HepG2 (cell line): ENCODE results near the gene MLC1. TPM values are rescaled to one million over a fixed set of nuclear protein-coding genes. Genes with fewer than 3 reads are reported as not detected.

ENCODE experiments used
- ATAC-seq: fragments of 200-7000 bp; cut with Tn5 transposase; 3 replicates; pipeline ENCODE4 v1.9.1; 2020; ENCODE audit warnings: mild to moderate bottlenecking, moderate library complexity
- BruUV-seq: library from RNA; stranded (reverse); fragments of 400-500 nt; replicated peaks from 2 replicates; lab custom pipeline; 2021; lab: Mats Ljungman, UMichigan
- CTCF ChIA-PET: fragments of 300-600 bp; formaldehyde crosslinking; extraction: SDS; loops from one replicate; lab custom pipeline; 2021; ENCODE audit warnings: low total read pairs, inconsistent platforms, low intra/inter-chr PET ratio; lab: Yijun Ruan, JAX
- POLR2A ChIA-PET: fragments of 350-600 bp; sonication (Branson Sonifier 250); formaldehyde crosslinking; loops from one replicate; lab custom pipeline; 2020; ENCODE audit warnings: antibody characterized with exemption, inconsistent platforms; lab: Yijun Ruan, JAX
- DNase-seq: peaks from one replicate; pipeline ENCODE4 v3.0.0-alpha.2; 2015; ENCODE audit warnings: low spot score
- FAIRE-seq: peaks from 3 replicates; lab custom pipeline; 2011; peaks lifted over from hg19 to GRCh38; lab: Jason Lieb, UNC
- H2AFZ ChIP-seq: one replicate; pipeline ENCODE4 v1.6.1; 2011; ENCODE audit warnings: low read length, inconsistent platforms
- H3K27ac ChIP-seq: fragments of 300-600 bp; 3 replicates; pipeline ENCODE4 v1.8.0; 2011; ENCODE audit warnings: mixed run types, mild to moderate bottlenecking, mixed read lengths, low read length, inconsistent platforms; ENCODE audit not compliant: insufficient read depth; ENCODE audit errors: extremely low read length
- H3K27me3 ChIP-seq, 2 experiments: fragments of 200-600 bp in 1 of 2; 2 replicates in 1 of 2; 3 replicates in 1 of 2; pipeline versions ENCODE4 v1.6.0 to v1.8.0; 2011; ENCODE audit warnings: low read length in 2 of 2, mild to moderate bottlenecking in 2 of 2, moderate library complexity in 2 of 2, inconsistent platforms in 1 of 2; ENCODE audit not compliant: insufficient read depth in 2 of 2, control insufficient read depth in 1 of 2
- H3K36me3 ChIP-seq, 2 experiments: fragments of 200-600 bp in 1 of 2; replicated peaks in 1 of 2; 2 replicates in 1 of 2; 3 replicates in 1 of 2; pipeline versions ENCODE4 v1.5.1 to v1.8.0; 2011; ENCODE audit warnings: low read length in 2 of 2, inconsistent platforms in 1 of 2; ENCODE audit not compliant: insufficient read depth in 2 of 2, control insufficient read depth in 1 of 2
- H3K4me1 ChIP-seq: 2 replicates; pipeline ENCODE4 v1.5.1; 2012; ENCODE audit warnings: low read length, inconsistent platforms; ENCODE audit not compliant: insufficient read depth
- H3K4me2 ChIP-seq: 2 replicates; pipeline ENCODE4 v1.6.0; 2011; ENCODE audit warnings: low read depth, low read length, inconsistent platforms
- H3K4me3 ChIP-seq, 3 experiments: fragments of 200-600 bp in 1 of 3; sonication (generic), shearing (Covaris generic) in 1 of 3; replicated peaks in 1 of 3; 2 replicates each; pipeline ENCODE4 v1.5.1; 2011 to 2016; ENCODE audit warnings: low read length in 3 of 3, inconsistent platforms in 2 of 3, low read depth in 2 of 3, mild to moderate bottlenecking in 2 of 3, control low read depth in 1 of 3, mixed read lengths in 1 of 3; ENCODE audit not compliant: insufficient read depth in 1 of 3
- H3K79me2 ChIP-seq: one replicate; pipeline ENCODE4 v1.6.1; 2011; ENCODE audit warnings: low read length, inconsistent platforms; ENCODE audit not compliant: insufficient read depth
- H3K9ac ChIP-seq: 2 replicates; pipeline ENCODE4 v1.6.0; 2011; ENCODE audit warnings: mild to moderate bottlenecking, low read depth, low read length, inconsistent platforms; ENCODE audit not compliant: insufficient read depth
- H3K9me3 ChIP-seq: 2 replicates; pipeline ENCODE4 v1.5.1; 2012; ENCODE audit warnings: mild to moderate bottlenecking, low read length
- H4K20me1 ChIP-seq: 2 replicates; pipeline ENCODE4 v1.6.0; 2011; ENCODE audit warnings: inconsistent platforms, mild to moderate bottlenecking, low read length, moderate library complexity; ENCODE audit not compliant: insufficient read depth
- ATF1 ChIP-seq: IDR thresholded peaks from 2 replicates; pipeline ENCODE4 v1.6.1; 2016; ENCODE audit warnings: mild to moderate bottlenecking, control low read depth
- HBP1 ChIP-seq: IDR thresholded peaks from 2 replicates; pipeline ENCODE4 v1.6.1; 2016; ENCODE audit warnings: low read depth, control low read depth
- HOXD1 ChIP-seq: sonication (generic); formaldehyde crosslinking; IDR thresholded peaks from 2 replicates; pipeline ENCODE4 v1.5.0; 2020; ENCODE audit warnings: missing genetic modification reagents
- KLF6 ChIP-seq: IDR thresholded peaks from 2 replicates; pipeline ENCODE4 v1.8.0; 2016; ENCODE audit warnings: missing biosample characterization, missing genetic modification reagents
- KLF9 ChIP-seq: IDR thresholded peaks from 2 replicates; pipeline ENCODE4 v1.6.1; 2016; ENCODE audit warnings: low read depth
- MATR3 ChIP-seq: sonication (generic); formaldehyde crosslinking; IDR thresholded peaks from 2 replicates; pipeline ENCODE4 v1.4.0; 2020; ENCODE audit warnings: missing genetic modification reagents
- MAZ ChIP-seq, 2 experiments: sonication (generic) in 1 of 2; formaldehyde crosslinking in 1 of 2; IDR thresholded peaks; 2 replicates each; pipeline versions ENCODE4 v1.5.0 to v1.6.1; 2012 to 2020; ENCODE audit warnings: low read depth in 2 of 2, mild to moderate bottlenecking in 2 of 2, borderline replicate concordance in 1 of 2, improper control_type of control experiment in 1 of 2, low read length in 1 of 2, missing genetic modification reagents in 1 of 2, moderate library complexity in 1 of 2
- MEIS1 ChIP-seq: sonication (generic); formaldehyde crosslinking; IDR thresholded peaks from 2 replicates; pipeline ENCODE4 v1.9.0; 2021; ENCODE audit warnings: mild to moderate bottlenecking, missing genetic modification reagents, moderate library complexity, borderline replicate concordance
- SMC3 ChIP-seq: IDR thresholded peaks from 2 replicates; pipeline ENCODE4 v1.6.1; 2011; ENCODE audit warnings: low read length, improper control_type of control experiment
- ZNF12 ChIP-seq: sonication (generic); formaldehyde crosslinking; IDR thresholded peaks from 2 replicates; pipeline ENCODE4 v1.5.0; 2020; ENCODE audit warnings: missing genetic modification reagents
- WGBS: methylation state at CpG from one replicate; pipeline ENCODE4 v1.1.6; 2017; ENCODE audit warnings: low lambda C conversion rate; 5-methylcytosine and 5-hydroxymethylcytosine counted together
- in situ Hi-C: cut with HindIII; loops from 2 replicates; pipeline ENCODE4 v1.10.0; 2017; ENCODE audit warnings: low pct_unique_long_range_greater_than_20kb; ENCODE audit not compliant: extremely low pct_ligation_motif_present
- intact Hi-C: fragments of 100-400 bp; cut with micrococcal nuclease; formaldehyde crosslinking; loops from one replicate; pipeline ENCODE4 v1.10.0; 2022; ENCODE audit not compliant: unreplicated experiment
- polyA plus RNA-seq, 8 experiments: library from polyadenylated mRNA; depleted of rRNA in 3 of 8; stranded (reverse) in 7 of 8; unstranded in 1 of 8; fragments of >200 nt; fragmentation: Illumina TruSeq in 4 of 8; extraction: Trizol in 4 of 8; gene quantifications; 2 replicates each; pipeline versions ENCODE4 v1.2.1 to v1.2.3, GENCODE V29; 2011 to 2016; ENCODE audit warnings: low read depth in 4 of 8, missing spikeins in 1 of 8, mixed read lengths in 1 of 8; ENCODE audit not compliant: insufficient read depth in 1 of 8
- total RNA-seq, 5 experiments: library from RNA; depleted of rRNA; stranded (reverse); fragments of >200 nt; fragmentation: Illumina TruSeq; extraction: Trizol; gene quantifications; 2 replicates each; pipeline ENCODE4 v1.2.3, GENCODE V29; 2016; ENCODE audit warnings: low read depth in 1 of 5

The MLC1 gene
- total and polyA plus RNA-seq, 2 of the 13 experiments (the other 11 are each of a cell fraction or from before 2014, with no cell fraction given): not detected

GRCh38 chr22:50058061-50058905 lies 26.9 kb downstream of the MLC1 start, which contains the start of gene TTLL8:
TTLL8 (minus strand) TSS chr22:50058298.
- FAIRE-seq: no peak
- in situ Hi-C loops: no loop called here
- H3K27ac ChIP-seq: no peak within 1 kb of the TSS

More at GRCh38 chr22:50058061-50058905, 26.9 kb downstream of the MLC1 start, which contains the start of gene TTLL8:
- ChIA-PET CTCF (no interaction called here), POLR2A (no interaction called here)
- H3K4me1 ChIP-seq: peaks cover 7% of the 10 kb centered on the region; the same call in 1 of the 2 replicates
- intact Hi-C loops: no loop called here
- no peak within 1 kb of the TSS for H3K9ac ChIP-seq
- H4K20me1 ChIP-seq: no peaks in the 10 kb centered on the region
- H3K27me3 ChIP-seq: peaks cover 4 to 29% of the 10 kb centered on the region in 2 experiments
- no peak for ATAC-seq
- no peak within 1 kb of the TSS for H3K4me3 ChIP-seq
- 91% methylated on average over 38 of the region's 102 CpGs for WGBS
- TF ChIP-seq ATF1 (CRISPR knock-in tag): no peak
- no peak for TF ChIP-seq KLF6 (CRISPR knock-in tag)
- no peak for TF ChIP-seq HOXD1 (CRISPR knock-in tag)
- TF ChIP-seq HBP1 (CRISPR knock-in tag): no peak
- no peak for TF ChIP-seq MAZ (IDR thresholded peaks at IDR 0.05; ENCODE audit: borderline replicate concordance, low read depth, low read length)
- no peak for TF ChIP-seq MAZ (CRISPR knock-in tag; IDR thresholded peaks at IDR 0.05; ENCODE audit: low read depth)
- TF ChIP-seq ZNF12 (CRISPR knock-in tag): no peak
- TF ChIP-seq SMC3: no peak
- TF ChIP-seq MATR3 (CRISPR knock-in tag): no peak
- no peak for TF ChIP-seq KLF9 (CRISPR knock-in tag)
- TF ChIP-seq MEIS1 (CRISPR knock-in tag): no peak
- TF ChIP-seq, all 625 proteins: peak for 0
- H3K4me2 ChIP-seq: no peak within 1 kb of the TSS
- H3K79me2 ChIP-seq: no peaks in the 10 kb centered on the region
- no peak within 1 kb of the TSS for H2AFZ ChIP-seq
- DNase-seq: no peak
- H3K9me3 ChIP-seq: no peaks in the 10 kb centered on the region
- no peaks in the 10 kb centered on the region for H3K36me3 ChIP-seq
- no TSS peak for BruUV-seq
